ENCODE results near the gene TRIM66. TPM values are rescaled to one million over a fixed set of nuclear protein-coding genes. Genes with fewer than 3 reads are reported as not detected.

Gene TRIM66
- total RNA-seq, 1 experiment from 2014 or later, result 14.0 TPM

GRCh38 chr11:8613036-8613435, 69.4 kb downstream of the TRIM66 start:
- H3K27ac Mint-ChIP-seq (ENCODE audit: unreplicated experiment), result no peak overlapping the region
- DNase-seq, result no peak

GRCh38 chr11:8612522-8612921, 69.9 kb downstream of the TRIM66 start:
- TF ChIP-seq CTCF (IDR thresholded peaks at IDR 0.05; ENCODE audit: unreplicated experiment), result no peak
- CTCF ChIA-PET, result no interaction called here
- BruUV-seq (replicated peaks), result no TSS peak
- no peaks in the 10 kb centered on the region for H3K36me3 Mint-ChIP-seq (ENCODE audit: insufficient read depth, unreplicated experiment)
- H3K4me1 Mint-ChIP-seq (ENCODE audit: low read depth, unreplicated experiment), result no peaks in the 10 kb centered on the region
- intact Hi-C loops (cut with micrococcal nuclease; ENCODE audit: unreplicated experiment), result no loop called here
- H3K9me3 Mint-ChIP-seq (ENCODE audit: low read depth, unreplicated experiment), result no peaks in the 10 kb centered on the region
- H3K27ac Mint-ChIP-seq (ENCODE audit: unreplicated experiment), result no peak overlapping the region
- H3K27me3 Mint-ChIP-seq (ENCODE audit: unreplicated experiment), result no peaks in the 10 kb centered on the region
- no peak overlapping the region for H3K4me3 Mint-ChIP-seq (ENCODE audit: low read depth, unreplicated experiment)
- DNase-seq, result no peak

More at GRCh38 chr11:8613036-8613435, 69.4 kb downstream of the TRIM66 start:
- Mint-ChIP-seq H3K27me3 (ENCODE audit: unreplicated experiment) (no peaks in the 10 kb centered on the region), H3K9me3 (ENCODE audit: low read depth, unreplicated experiment) (no peaks in the 10 kb centered on the region), H3K4me1 (ENCODE audit: low read depth, unreplicated experiment) (no peaks in the 10 kb centered on the region), H3K36me3 (ENCODE audit: insufficient read depth, unreplicated experiment) (no peaks in the 10 kb centered on the region), H3K4me3 (ENCODE audit: low read depth, unreplicated experiment) (no peak overlapping the region)
- BruUV-seq (replicated peaks), result no TSS peak
- no peak for TF ChIP-seq CTCF (IDR thresholded peaks at IDR 0.05; ENCODE audit: unreplicated experiment)
- intact Hi-C loops (cut with micrococcal nuclease; ENCODE audit: unreplicated experiment), result no loop called here
- CTCF ChIA-PET, result interaction anchor here (0.6 kb wide), 1 partner anchor 1007 kb away, joined by 6 read pairs; no protein-coding TSS in a partner anchor

GRCh38 chr11:8610532-8611116, 71.8 kb downstream of the TRIM66 start:
- no peak for TF ChIP-seq CTCF (IDR thresholded peaks at IDR 0.05; ENCODE audit: unreplicated experiment)
- no peak overlapping the region for H3K4me3 Mint-ChIP-seq (ENCODE audit: low read depth, unreplicated experiment)
- no peak overlapping the region for H3K27ac Mint-ChIP-seq (ENCODE audit: unreplicated experiment)
- DNase-seq, result no peak
- H3K4me1 Mint-ChIP-seq (ENCODE audit: low read depth, unreplicated experiment), result no peaks in the 10 kb centered on the region
- intact Hi-C loops (cut with micrococcal nuclease; ENCODE audit: unreplicated experiment), result no loop called here
- BruUV-seq (replicated peaks), result no TSS peak
- CTCF ChIA-PET, result no interaction called here
- H3K27me3 Mint-ChIP-seq (ENCODE audit: unreplicated experiment), result no peaks in the 10 kb centered on the region
- H3K36me3 Mint-ChIP-seq (ENCODE audit: insufficient read depth, unreplicated experiment), result no peaks in the 10 kb centered on the region
- no peaks in the 10 kb centered on the region for H3K9me3 Mint-ChIP-seq (ENCODE audit: low read depth, unreplicated experiment)

- Mint-ChIP-seq H3K4me1 (ENCODE audit: low read depth, unreplicated experiment) (peaks cover 12% of the 10 kb centered on the region), H3K27me3 (ENCODE audit: unreplicated experiment) (no peaks in the 10 kb centered on the region), H3K27ac (ENCODE audit: unreplicated experiment) (no peak overlapping the region), H3K36me3 (ENCODE audit: insufficient read depth, unreplicated experiment) (no peaks in the 10 kb centered on the region), H3K4me3 (ENCODE audit: low read depth, unreplicated experiment) (no peak overlapping the region), H3K9me3 (ENCODE audit: low read depth, unreplicated experiment) (no peaks in the 10 kb centered on the region)
- TF ChIP-seq CTCF (IDR thresholded peaks at IDR 0.05; ENCODE audit: unreplicated experiment), result no peak
- BruUV-seq (replicated peaks), result no TSS peak
- CTCF ChIA-PET, result no interaction called here
- intact Hi-C loops (cut with micrococcal nuclease; ENCODE audit: unreplicated experiment), result no loop called here
- no peak for DNase-seq
Observed at GRCh38 chr11:8608652-8609051, 73.8 kb downstream of the TRIM66 start.

All from Calu3 (cell line).